Tibial nerve (tissue), 4 donors: ENCODE results near the gene COL8A1.

Experiments
- CTCF ChIP-seq, 5 experiments: fragments of 200-600 bp in 3 of 5; fragments of 450-650 bp in 2 of 5; sonication (generic) in 3 of 5; IDR thresholded peaks; one replicate each; pipeline ENCODE4 v1.5.1; 2016 to 2019; ENCODE audit warnings: antibody characterized with exemption in 5 of 5, mild to moderate bottlenecking in 3 of 5, moderate library complexity in 2 of 5
- EP300 ChIP-seq, 2 donors: sonication (generic); formaldehyde crosslinking; IDR thresholded peaks; one replicate each; pipeline ENCODE4 v1.6.1; 2017; ENCODE audit warnings: antibody characterized with exemption in 2 of 2, mild to moderate bottlenecking in 1 of 2
- POLR2A ChIP-seq, 2 donors: fragments of 450-650 bp; IDR thresholded peaks; one replicate each; pipeline ENCODE4 v1.6.1; 2017; ENCODE audit warnings: antibody characterized with exemption in 2 of 2, mild to moderate bottlenecking in 2 of 2, moderate library complexity in 2 of 2

DNA sequence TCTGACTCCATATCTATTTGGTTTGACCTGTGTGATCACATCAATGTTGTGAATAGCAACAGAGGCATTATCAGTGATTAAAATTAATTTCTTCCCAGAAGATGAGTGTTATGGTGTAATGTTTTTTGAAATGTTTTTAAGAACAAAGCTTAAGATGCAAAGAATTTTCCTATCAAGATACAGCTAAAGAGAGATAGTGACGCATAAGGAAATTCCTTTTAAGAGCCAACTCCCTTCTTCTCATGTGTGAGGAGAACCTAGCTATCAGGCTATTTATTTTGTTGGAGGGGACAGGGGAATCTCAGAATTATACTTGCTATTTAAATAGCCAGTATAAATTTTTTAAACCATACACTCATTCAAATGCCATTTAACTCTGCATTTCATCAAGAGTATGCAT, 71.3 kb downstream of the COL8A1 start:
- TF ChIP-seq CTCF (IDR thresholded peaks at IDR 0.05) (no peak), POLR2A (IDR thresholded peaks at IDR 0.05) (no peak), EP300 (IDR thresholded peaks at IDR 0.05) (no peak)
